ENCODE results near the gene GSN.

Gene GSN

DNA sequence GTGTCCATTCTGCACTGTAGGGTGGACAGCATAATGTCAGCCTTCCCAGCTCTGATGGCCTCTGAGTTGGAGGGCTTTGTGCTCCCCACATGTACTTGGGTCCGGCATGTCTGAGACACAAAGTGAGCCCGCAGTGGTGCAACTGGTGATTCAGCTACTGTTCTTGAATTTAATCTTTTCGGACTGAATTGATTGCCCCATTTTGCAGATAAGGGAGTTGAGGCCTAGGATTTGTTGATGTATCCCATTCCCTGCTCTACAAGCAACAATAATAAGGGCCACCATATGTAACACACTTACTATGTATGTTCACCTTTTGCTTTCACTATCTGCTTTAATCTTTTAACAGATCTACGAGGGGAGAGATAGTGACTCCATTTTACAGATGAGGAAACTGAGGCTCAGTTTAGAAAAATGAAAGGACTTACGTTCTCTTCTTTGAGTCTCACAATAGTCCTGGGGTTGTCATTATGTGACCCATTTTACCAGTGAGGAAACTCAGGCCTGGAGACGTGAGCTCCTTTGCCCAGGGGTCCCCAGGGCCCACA is 4.5 kb downstream of the GSN start:
- no peak for TF ChIP-seq CTCF (IDR thresholded peaks at IDR 0.05; ENCODE audit: insufficient read depth, missing control alignments)
- no peak for FAIRE-seq
- no peak for DNase-seq (ENCODE audit: insufficient read length, low spot score)

- DNase-seq (ENCODE audit: insufficient read length, low spot score) (no peak), FAIRE-seq (no peak)
- no peak for TF ChIP-seq CTCF (IDR thresholded peaks at IDR 0.05; ENCODE audit: insufficient read depth, missing control alignments)
These were observed 5.3 kb downstream of the GSN start for GRCh38 chr9:121273064-121273775.

GRCh38 chr9:121274851-121275250 is 6.9 kb downstream of the GSN start:
- no peak for TF ChIP-seq CTCF (IDR thresholded peaks at IDR 0.05; ENCODE audit: insufficient read depth, missing control alignments)
- DNase-seq (ENCODE audit: insufficient read length, low spot score) (no peak), FAIRE-seq (no peak)

GRCh38 chr9:121275781-121276658 is 8.1 kb downstream of the GSN start:
- TF ChIP-seq CTCF (IDR thresholded peaks at IDR 0.05; ENCODE audit: insufficient read depth, missing control alignments) = no peak
- DNase-seq (ENCODE audit: insufficient read length, low spot score) = no peak
- FAIRE-seq = no peak

- TF ChIP-seq CTCF (IDR thresholded peaks at IDR 0.05; ENCODE audit: insufficient read depth, missing control alignments) = no peak
- FAIRE-seq = no peak
- DNase-seq (ENCODE audit: insufficient read length, low spot score) = no peak
These were observed 9.1 kb downstream of the GSN start for GRCh38 chr9:121277026-121277425.

DNA sequence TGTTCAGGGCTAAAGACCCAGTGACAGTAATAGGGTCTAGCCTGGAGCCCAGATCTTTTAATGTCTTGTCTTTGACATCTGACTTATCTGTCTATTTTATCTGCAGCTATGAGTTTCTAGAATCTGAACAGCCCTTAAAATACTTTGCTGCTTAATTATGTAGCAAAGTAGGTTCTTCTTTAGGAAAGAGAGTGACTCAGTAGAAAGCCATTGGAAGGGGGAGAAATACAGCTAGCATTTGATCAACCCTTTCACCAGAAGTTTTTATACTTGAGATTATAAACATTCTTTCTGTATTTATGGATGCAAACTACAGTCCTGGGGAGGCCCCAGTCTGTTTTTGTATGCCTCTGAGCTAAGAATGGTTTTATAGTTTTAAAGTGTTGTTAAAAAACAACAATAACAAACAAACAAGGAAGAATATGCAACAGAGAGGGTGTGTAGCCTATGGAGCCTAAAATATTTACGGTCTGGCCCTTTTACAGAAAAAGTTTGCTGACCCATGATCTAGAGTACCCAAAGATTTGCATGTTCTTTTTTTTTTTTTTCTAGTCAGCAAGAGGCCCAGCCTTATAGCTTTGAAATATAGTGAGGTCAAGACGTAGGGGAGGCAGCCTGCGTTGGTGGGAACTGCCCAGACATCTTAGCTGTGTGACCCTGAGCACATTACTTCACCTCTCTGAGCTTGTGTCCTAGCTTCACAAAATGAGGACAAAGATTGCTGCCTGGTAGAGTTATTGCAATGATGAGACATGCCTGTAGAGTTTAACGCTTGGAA is 9.7 kb downstream of the GSN start:
- DNase-seq (ENCODE audit: insufficient read length, low spot score) (no peak), FAIRE-seq (no peak)
- no peak for TF ChIP-seq CTCF (IDR thresholded peaks at IDR 0.05; ENCODE audit: insufficient read depth, missing control alignments)

Measured in D721Med (cell line).